Activated B cell treated with CpG ODN at 0.5 μM for 24 hours (primary cell): ENCODE data around the gene TGFBR2. TPM values are rescaled to one million over a fixed set of nuclear protein-coding genes. Genes with fewer than 3 reads are reported as not detected.

Experiments used
- ATAC-seq: fragments of 200-7000 bp; cut with Tn5 transposase; one replicate; pipeline ENCODE4 v1.10.0; 2021; ENCODE audit warnings: low read depth, mild to moderate bottlenecking, moderate library complexity
- CTCF ChIA-PET: fragments of 350-600 bp; sonication (Branson Sonifier 250); formaldehyde crosslinking; loops from one replicate; lab custom pipeline; 2021; ENCODE audit warnings: antibody characterized with exemption; lab: Charles Lee
- POLR2A ChIA-PET: fragments of 350-600 bp; sonication (Branson Sonifier 250); formaldehyde crosslinking; loops from one replicate; lab custom pipeline; 2021; ENCODE audit warnings: antibody characterized with exemption; lab: Charles Lee
- DNase-seq: peaks from one replicate; pipeline ENCODE4 v3.0.0; 2022
- H3K27ac Mint-ChIP-seq: one replicate; pipeline ENCODE4 v1.8.0; 2020; ENCODE audit warnings: mixed read lengths
- H3K27me3 Mint-ChIP-seq: one replicate; pipeline ENCODE4 v1.8.0; 2021; ENCODE audit warnings: mixed read lengths
- H3K36me3 Mint-ChIP-seq: one replicate; pipeline ENCODE4 v1.8.0; 2021; ENCODE audit warnings: low read depth, mixed read lengths
- H3K4me1 Mint-ChIP-seq: one replicate; pipeline ENCODE4 v1.8.0; 2021; ENCODE audit warnings: mixed read lengths
- H3K4me3 Mint-ChIP-seq: one replicate; pipeline ENCODE4 v1.8.0; 2020; ENCODE audit warnings: mild to moderate bottlenecking, mixed read lengths
- H3K9me3 Mint-ChIP-seq: one replicate; pipeline ENCODE4 v1.8.0; 2020; ENCODE audit warnings: mixed read lengths
- CTCF ChIP-seq: fragments of 200-600 bp; IDR thresholded peaks from one replicate; pipeline ENCODE4 v1.8.0; 2022; ENCODE audit warnings: antibody characterized with exemption, mild to moderate bottlenecking
- intact Hi-C: fragments of 100-400 bp; cut with micrococcal nuclease; formaldehyde crosslinking; loops from one replicate; pipeline ENCODE4 v1.15.1; 2024
- total RNA-seq: library from RNA; stranded (reverse); gene quantifications from 2 replicates; pipeline ENCODE4 v1.2.3, GENCODE V29; 2022

TGFBR2 gene
- total RNA-seq, 1 donor from 2014 or later = 104 TPM

- no peak for TF ChIP-seq CTCF
- intact Hi-C loops = no loop called here
- H3K36me3 Mint-ChIP-seq = peaks cover 70% of the 10 kb centered on the region
- ChIA-PET POLR2A (interaction anchor here (0.5 to 0.7 kb wide), 2 partner anchors 16 to 56 kb away, joined by 3 to 5 read pairs; no protein-coding TSS in a partner anchor), CTCF (no interaction called here)
- no peak for ATAC-seq
- peak overlapping the region; percentile 24 for H3K4me3 Mint-ChIP-seq
- no peak for DNase-seq
- no peaks in the 10 kb centered on the region for H3K27me3 Mint-ChIP-seq
- H3K4me1 Mint-ChIP-seq = peaks cover 90% of the 10 kb centered on the region
- H3K27ac Mint-ChIP-seq = peak overlapping the region; percentile 69
- no peaks in the 10 kb centered on the region for H3K9me3 Mint-ChIP-seq
These were observed 56.4 kb downstream of the TGFBR2 start for GRCh38 chr3:30662836-30663235.

- ATAC-seq = no peak
- H3K27me3 Mint-ChIP-seq = no peaks in the 10 kb centered on the region
- CTCF ChIA-PET = interaction anchor here (0.9 to 1.2 kb wide), 2 partner anchors 34 to 51 kb away, joined by 5 to 6 read pairs; no protein-coding TSS in a partner anchor
- H3K4me1 Mint-ChIP-seq = peaks cover 90% of the 10 kb centered on the region
- intact Hi-C loops = loop anchor here (2.0 kb wide), 1 partner anchor 19 kb away; no protein-coding TSS in a partner anchor
- TF ChIP-seq CTCF = no peak
- no peak for DNase-seq
- POLR2A ChIA-PET = interaction anchor here (0.5 to 2.2 kb wide), 3 partner anchors 15 to 442 kb away, joined by 5 to 8 read pairs (median 7); no protein-coding TSS in a partner anchor
- peak overlapping the region; percentile 69 for H3K27ac Mint-ChIP-seq
- peak overlapping the region; percentile 32 for H3K4me3 Mint-ChIP-seq
- peaks cover 70% of the 10 kb centered on the region for H3K36me3 Mint-ChIP-seq
- peaks cover 3% of the 10 kb centered on the region for H3K9me3 Mint-ChIP-seq
These were observed 57.3 kb downstream of the TGFBR2 start for GRCh38 chr3:30663533-30664241.

GRCh38 chr3:30664459-30664858, 58.1 kb downstream of the TGFBR2 start:
- DNase-seq (no peak), ATAC-seq (no peak)
- intact Hi-C loops = loop anchor here (2.0 kb wide), 1 partner anchor 18 kb away; no protein-coding TSS in a partner anchor
- H3K27ac Mint-ChIP-seq = peak overlapping the region; percentile 69
- no peak for TF ChIP-seq CTCF
- peaks cover 6% of the 10 kb centered on the region for H3K9me3 Mint-ChIP-seq
- peaks cover 89% of the 10 kb centered on the region for H3K4me1 Mint-ChIP-seq
- peaks cover 69% of the 10 kb centered on the region for H3K36me3 Mint-ChIP-seq
- CTCF ChIA-PET = interaction anchor here (0.9 to 1.2 kb wide), 2 partner anchors 35 to 52 kb away, joined by 5 to 6 read pairs; no protein-coding TSS in a partner anchor
- H3K27me3 Mint-ChIP-seq = no peaks in the 10 kb centered on the region
- POLR2A ChIA-PET = interaction anchor here (0.7 to 2.2 kb wide), 2 partner anchors 25 to 443 kb away, joined by 7 to 8 read pairs; no protein-coding TSS in a partner anchor
- H3K4me3 Mint-ChIP-seq = peak overlapping the region; percentile 21

- no peak for TF ChIP-seq CTCF
- POLR2A ChIA-PET = interaction anchor here (0.9 to 2.2 kb wide), 3 partner anchors 25 to 59 kb away, joined by 3 to 8 read pairs (median 3); partner anchors contain the start of gene TGFBR2
- CTCF ChIA-PET = interaction anchor here (1.2 kb wide), 1 partner anchor 52 kb away, joined by 6 read pairs; no protein-coding TSS in a partner anchor
- DNase-seq = no peak
- Mint-ChIP-seq H3K27me3 (no peaks in the 10 kb centered on the region), H3K9me3 (peaks cover 6% of the 10 kb centered on the region), H3K27ac (peak overlapping the region; percentile 69), H3K36me3 (peaks cover 71% of the 10 kb centered on the region), H3K4me1 (peaks cover 91% of the 10 kb centered on the region), H3K4me3 (peak overlapping the region; percentile 21)
- intact Hi-C loops = loop anchor here (2.0 kb wide), 1 partner anchor 18 kb away; no protein-coding TSS in a partner anchor
- ATAC-seq = no peak
These were observed 58.5 kb downstream of the TGFBR2 start for GRCh38 chr3:30664884-30665283.

- H3K27me3 Mint-ChIP-seq = no peaks in the 10 kb centered on the region
- DNase-seq (no peak), ATAC-seq (no peak)
- H3K36me3 Mint-ChIP-seq = peaks cover 75% of the 10 kb centered on the region
- peak overlapping the region; percentile 69 for H3K27ac Mint-ChIP-seq
- POLR2A ChIA-PET = interaction anchor here (0.9 to 2.2 kb wide), 5 partner anchors 10 to 59 kb away, joined by 3 to 8 read pairs (median 3); partner anchors contain the start of gene TGFBR2
- H3K4me3 Mint-ChIP-seq = no peak overlapping the region
- intact Hi-C loops = loop anchor here (2.0 kb wide), 1 partner anchor 17 kb away; no protein-coding TSS in a partner anchor
- H3K9me3 Mint-ChIP-seq = peaks cover 6% of the 10 kb centered on the region
- CTCF ChIA-PET = no interaction called here
- TF ChIP-seq CTCF = no peak
- H3K4me1 Mint-ChIP-seq = peaks cover 95% of the 10 kb centered on the region
These were observed 59.1 kb downstream of the TGFBR2 start for GRCh38 chr3:30665539-30665938.
